Forelimb muscle (tissue), 1 donor: Measurements from ENCODE around the gene MYBPC2. TPM values are rescaled to one million over a fixed set of nuclear protein-coding genes. Genes with fewer than 3 reads are reported as not detected.
"Not testable (repeated sequence)": the region's sequence is repeated elsewhere in the genome, so short reads cannot be mapped to it uniquely, and the experiment has no call there.

Experiments
- DNase-seq: peaks from one replicate; pipeline ENCODE4 v3.0.0-alpha.2; 2013; ENCODE audit warnings: low read depth
- polyA plus RNA-seq: library from polyadenylated mRNA; unstranded; fragments of 120-200 nt; gene quantifications from one replicate; pipeline ENCODE4 v1.2.1, GENCODE V29; 2013; ENCODE audit not compliant: insufficient read length

MYBPC2 gene
- polyA plus RNA-seq, 1 donor = 67.9 TPM

DNA sequence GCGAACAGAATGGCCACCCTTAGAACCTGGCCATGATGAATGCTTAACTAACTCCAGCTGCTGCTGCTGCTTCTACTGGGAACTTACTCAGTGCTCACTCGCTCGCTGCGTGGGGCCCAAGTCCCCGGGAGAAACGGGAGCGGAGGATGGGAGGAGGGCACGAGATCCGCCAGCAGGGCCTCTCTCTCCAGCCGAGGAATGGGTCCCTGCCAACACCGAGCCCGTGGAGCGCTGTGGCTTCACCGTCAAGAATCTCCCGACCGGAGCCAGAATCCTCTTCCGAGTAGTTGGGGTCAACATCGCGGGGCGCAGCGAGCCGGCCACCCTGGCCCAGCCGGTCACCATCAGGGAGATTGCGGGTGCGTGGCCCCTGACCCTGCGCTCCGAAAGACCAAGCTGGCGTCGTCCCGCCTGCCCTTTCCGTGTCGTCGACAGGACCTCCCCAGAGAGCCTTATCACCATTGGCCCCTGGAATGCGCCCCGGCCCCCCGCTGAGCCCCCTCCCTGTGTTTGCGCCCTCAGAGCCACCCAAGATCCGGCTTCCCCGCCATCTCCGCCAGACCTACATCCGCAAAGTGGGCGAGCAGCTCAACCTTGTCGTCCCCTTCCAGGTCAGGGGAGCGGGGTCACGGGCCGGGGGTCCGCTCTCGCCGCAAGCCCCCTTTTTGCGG lies 25.8 kb downstream of the MYBPC2 start:
- DNase-seq = no peak

DNA sequence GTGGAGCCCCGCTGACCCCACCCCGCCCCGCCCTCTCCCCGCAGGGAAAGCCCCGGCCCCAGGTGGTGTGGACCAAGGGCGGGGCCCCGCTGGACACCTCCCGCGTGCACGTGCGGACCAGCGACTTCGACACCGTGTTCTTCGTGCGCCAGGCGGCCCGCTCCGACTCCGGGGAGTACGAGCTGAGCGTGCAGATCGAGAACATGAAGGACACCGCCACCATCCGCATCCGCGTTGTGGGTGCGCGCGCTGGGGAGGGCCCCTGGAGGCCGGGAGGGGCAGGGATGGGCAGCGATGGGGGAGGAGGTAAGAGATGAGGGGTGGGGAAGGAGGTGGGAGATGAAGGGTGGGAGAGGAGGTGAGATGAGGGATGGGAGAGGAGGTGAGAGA lies 26.4 kb downstream of the MYBPC2 start:
- no peak for DNase-seq

- DNase-seq = no peak
Observed at GRCh38 chr19:50459638-50460037, 26.9 kb downstream of the MYBPC2 start.

DNA sequence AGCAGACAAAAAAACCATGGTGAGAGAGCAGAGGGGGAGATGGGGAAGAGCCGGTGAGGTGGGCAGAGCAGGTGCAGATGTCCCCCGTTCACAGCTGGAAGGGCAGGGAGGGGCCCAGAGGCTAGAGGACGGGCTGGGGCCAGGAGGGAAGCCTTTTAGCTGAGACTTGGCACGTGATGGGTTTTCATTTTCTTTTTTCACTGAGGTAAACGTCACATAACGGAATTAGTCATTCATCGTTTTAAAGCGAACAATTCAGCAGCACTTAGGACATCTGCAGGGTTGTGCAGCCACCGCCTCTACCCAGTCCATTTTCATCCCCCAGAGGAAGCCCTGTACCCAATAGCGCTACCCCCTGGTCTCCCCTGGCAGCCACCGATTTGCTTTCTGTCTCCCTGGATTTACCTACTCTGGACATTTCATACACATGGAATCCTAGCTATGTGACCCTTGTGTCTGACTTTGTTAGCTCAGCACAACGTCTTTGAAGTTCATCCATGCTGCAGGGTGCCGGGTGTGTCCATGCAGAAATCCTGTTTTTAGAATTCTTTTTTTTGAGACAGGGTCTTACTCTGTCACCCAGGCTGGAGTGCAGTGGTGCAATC lies 27.6 kb downstream of the MYBPC2 start:
- no peak for DNase-seq

GRCh38 chr19:50461066-50461875 lies 28.6 kb downstream of the MYBPC2 start:
- peak; percentile 41 for DNase-seq

DNA sequence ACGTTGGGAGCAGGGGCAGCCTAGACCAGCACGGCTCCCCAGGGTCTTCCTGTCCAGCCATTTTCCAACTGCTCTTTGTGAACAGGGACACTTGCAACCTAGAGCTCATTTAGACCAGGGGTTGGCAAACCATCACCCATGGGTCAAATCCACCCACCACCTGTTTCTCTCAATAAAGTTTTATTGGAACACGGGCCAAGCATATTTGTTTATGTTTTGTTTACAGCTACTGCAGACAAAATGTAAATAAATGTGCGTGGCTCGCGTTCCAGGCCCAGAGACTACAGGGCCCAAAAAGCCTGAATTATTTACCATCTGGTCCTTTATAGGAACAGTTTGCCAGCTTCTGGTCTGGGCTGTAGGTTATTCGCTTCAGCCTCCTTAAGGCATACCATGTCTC lies 30.3 kb downstream of the MYBPC2 start:
- no peak for DNase-seq

DNA sequence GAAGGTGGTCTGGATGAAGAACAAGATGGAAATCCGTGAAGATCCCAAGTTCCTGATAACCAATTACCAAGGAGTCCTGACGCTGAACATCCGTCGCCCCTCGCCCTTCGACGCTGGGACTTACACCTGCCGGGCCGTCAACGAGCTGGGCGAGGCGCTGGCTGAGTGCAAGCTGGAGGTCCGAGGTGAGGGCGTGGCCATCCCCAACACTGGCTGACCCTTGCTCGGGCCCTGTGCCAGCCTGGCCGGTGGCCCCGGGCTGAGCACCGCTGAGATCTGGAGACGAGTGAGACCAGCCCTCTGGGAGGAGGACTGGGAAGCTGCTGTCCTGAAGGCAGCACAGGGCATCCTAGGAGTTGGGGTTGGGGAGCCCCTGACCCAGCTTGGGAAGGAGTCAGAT lies 31.7 kb downstream of the MYBPC2 start:
- no peak for DNase-seq

- no peak for DNase-seq
Observed at GRCh38 chr19:50465000-50465399, 32.3 kb downstream of the MYBPC2 start.

- DNase-seq = no peak
Observed at GRCh38 chr19:50465986-50466705, 33.5 kb downstream of the MYBPC2 start.

GRCh38 chr19:50466706-50467039 lies 34.0 kb downstream of the MYBPC2 start:
- no peak for DNase-seq

GRCh38 chr19:50467566-50467965 lies 34.9 kb downstream of the MYBPC2 start:
- no peak for DNase-seq

- DNase-seq = no peak
Observed at GRCh38 chr19:50468818-50469217, 36.1 kb downstream of the MYBPC2 start.

DNA sequence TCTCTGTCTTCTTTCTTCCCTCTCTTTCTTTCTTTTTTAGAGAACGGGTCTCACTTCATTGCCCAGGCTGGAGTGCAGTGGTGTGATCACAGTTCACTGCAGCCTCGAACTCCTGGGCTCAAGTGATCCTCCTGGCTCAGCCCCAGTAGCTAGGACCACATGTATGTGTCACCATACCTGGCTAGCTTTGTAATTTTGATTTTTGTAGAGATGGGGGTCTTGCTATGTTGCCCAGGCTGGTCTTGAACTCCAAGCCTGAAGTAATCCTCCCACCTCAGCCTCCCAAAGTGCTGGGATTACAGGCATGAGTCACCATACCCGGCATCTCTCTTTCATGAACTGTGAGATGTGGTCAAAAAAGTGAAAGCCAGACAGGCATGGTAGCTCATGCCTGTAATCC lies 40.6 kb downstream of the MYBPC2 start:
- not testable (repeated sequence) for DNase-seq

DNA sequence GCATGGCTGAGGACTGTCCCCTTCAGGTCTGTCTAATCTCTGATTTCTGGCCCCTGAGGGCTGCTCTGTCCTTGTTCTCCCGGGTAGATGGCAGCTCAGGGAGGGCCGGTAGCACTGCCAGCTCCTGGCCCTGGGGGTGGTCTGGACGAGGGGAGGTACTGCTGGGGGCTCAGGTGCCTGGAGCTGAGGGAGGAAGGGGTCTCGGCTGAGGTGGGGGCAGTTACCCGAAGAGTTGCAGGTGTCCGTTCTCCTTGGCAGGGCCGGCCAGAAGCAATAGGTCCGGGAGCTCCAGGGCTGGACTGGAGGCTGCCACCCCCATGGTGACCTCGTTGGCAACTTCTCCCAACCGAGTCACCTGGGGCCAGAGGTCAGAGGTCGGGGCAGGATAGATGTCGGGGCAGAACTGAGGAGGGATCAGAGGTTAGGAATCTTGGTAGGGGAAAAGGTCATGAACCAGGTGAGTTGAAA lies 42.4 kb downstream of the MYBPC2 start:
- no peak for DNase-seq

DNA sequence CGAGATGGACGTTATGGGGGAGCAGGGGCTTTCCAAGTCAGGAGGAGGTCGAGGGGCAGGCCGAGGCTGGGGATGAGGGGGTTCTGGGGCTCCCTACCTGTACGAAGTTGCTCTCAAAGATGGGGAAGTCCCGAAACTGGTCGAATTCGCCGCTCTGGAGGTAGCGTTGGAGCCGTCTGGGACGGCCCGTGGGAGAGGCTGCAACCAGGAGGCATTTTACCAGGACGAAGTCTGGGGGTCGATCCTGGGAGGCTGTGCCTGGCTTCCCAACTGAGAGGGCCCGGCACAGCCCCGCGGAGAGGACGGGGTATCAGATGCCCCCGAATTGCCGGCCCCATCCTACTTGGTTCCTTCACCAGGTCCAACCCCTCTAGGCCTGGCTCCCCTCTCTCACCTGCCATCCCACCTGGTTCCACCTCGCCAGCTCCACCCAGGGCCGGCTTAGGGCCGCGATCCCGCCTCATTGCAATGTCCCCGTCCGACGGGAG lies 43.1 kb downstream of the MYBPC2 start:
- no peak for DNase-seq

GRCh38 chr19:50476224-50476906 lies 43.7 kb downstream of the MYBPC2 start, which contains the start of the genes EMC10 and GARIN5A:
TSS of gene EMC10 (plus strand) at chr19:50476507. CDS start at chr19:50476545, 38 bp downstream.
TSS of gene GARIN5A (minus strand) at chr19:50476848. CDS start at chr19:50476388, 460 bp downstream.
- DNase-seq = peak; percentile 70

DNA sequence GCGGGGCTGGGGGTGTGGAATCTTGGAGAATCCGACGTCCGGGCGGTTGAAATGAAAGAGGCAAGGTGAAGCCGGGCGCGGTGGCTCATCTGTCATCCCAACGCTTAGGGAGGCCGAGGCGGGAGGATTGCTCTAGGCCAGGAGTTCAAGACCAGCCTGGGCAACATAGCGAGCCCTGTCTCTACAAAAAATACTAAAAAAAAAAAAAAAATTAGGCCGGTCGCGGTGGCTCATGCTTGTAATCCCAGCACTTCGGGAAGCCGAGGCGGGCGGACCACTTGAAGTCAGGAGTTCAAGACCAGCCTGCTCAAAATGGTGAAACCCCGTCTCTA lies 44.2 kb downstream of the MYBPC2 start:
- DNase-seq = no peak

DNA sequence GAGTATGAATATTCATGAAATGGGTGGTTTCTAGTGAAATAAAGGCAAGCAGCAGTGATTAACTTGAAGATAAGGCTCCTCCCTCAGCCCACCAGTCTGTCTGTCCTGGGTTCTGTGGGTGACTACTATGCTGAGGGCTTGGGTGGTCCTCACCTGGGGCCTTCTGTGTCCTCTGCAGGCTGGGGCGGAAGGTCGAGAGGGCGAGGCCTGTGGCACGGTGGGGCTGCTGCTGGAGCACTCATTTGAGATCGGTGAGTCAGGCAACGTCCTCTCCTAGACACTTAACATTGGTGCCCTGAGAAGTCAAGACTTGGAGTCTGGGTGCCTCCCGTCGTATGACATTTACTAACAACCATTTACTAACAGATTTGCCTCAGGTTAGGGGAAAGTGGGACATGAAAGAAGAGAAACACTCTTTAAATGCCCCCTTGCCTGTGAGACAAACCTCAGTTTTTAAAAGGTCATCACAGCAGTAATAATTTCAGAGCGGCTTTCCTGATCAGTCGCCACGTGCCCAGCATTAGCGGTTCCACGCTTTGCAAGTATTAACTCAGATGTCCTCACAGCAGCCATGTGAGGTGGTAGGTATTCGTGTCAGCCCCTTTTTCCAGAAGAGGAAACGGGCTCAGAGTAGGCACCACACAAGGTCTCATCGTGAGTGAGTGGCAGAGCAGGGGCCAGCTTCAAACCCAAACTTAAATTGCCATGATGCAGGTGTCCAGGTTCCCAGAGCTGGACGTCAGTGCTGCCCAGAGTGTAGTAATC lies 45.2 kb downstream of the MYBPC2 start:
- DNase-seq = no peak

DNA sequence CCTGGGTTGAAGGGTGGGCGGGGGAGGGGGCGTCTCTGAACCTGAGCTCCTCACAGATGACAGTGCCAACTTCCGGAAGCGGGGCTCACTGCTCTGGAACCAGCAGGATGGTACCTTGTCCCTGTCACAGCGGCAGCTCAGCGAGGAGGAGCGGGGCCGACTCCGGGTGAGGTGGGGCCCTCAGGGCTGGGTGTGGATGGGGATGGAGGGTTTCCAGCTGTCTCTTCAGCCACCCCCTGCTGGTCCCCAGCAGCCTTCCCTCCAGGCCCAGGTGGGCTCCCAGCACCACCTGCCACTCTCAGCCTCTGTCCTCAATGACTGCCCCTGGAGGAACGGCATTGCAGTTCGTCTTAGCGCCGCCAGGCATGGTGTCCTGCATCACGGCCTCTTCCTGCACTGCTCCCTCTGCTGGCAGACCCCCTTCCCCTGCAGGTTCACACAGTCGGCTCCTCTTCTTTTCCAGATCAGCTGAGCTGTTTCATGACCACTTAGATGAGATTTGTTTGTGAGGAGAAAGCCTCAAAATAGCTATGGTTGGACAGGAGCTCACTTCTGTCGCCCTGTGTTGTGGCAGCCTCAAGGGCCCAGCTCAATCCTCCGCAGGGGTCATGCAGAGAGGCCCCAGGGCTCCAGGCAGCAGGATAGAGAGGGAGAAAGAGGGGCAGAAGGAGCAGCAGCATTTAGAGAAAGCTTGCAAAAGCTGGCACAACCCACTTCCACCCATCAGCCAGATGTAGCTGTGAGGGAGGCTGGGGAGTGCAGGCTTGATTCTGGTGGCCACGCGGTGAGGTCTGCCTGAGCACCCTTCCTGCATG lies 46.4 kb downstream of the MYBPC2 start:
- DNase-seq = no peak

DNA sequence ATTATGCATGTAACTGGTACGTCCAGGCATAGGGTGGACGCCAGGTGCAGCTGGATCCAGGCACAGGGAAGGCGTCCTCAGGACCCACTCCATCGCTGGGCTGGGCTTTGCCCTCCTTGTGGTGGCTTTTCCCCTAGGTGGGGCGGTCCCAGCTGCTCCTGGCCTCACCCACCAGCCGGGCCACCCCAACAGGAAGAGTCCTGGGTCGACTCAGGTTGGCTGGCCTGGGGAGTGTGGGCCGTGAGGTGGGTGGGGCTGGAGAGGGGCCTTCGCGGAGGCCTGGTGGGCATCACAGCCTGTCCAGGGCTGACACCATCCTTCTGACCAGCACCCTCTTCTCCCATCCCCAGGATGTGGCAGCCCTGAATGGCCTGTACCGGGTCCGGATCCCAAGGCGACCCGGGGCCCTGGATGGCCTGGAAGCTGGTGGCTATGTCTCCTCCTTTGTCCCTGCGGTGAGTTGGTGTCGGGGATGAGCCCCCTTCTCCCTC lies 47.1 kb downstream of the MYBPC2 start:
- no peak for DNase-seq
